OCI-LY1 (cell line): ENCODE data around the gene HERC5.

ENCODE experiments used
- H2AFZ ChIP-seq: fragments of 200-600 bp; sonication (generic), shearing (Covaris generic); 2 replicates; pipeline ENCODE4 v1.6.0; 2014; ENCODE audit warnings: antibody characterized with exemption, mild to moderate bottlenecking, low read length
- H3F3A ChIP-seq: fragments of 200-600 bp; sonication (generic), shearing (Covaris generic); 2 replicates; pipeline ENCODE4 v1.6.0; 2014; ENCODE audit warnings: mild to moderate bottlenecking, antibody characterized with exemption, low read length, moderate library complexity; ENCODE audit not compliant: insufficient read depth
- H3K27ac ChIP-seq: fragments of 200-600 bp; sonication (generic); 2 replicates; pipeline ENCODE4 v1.5.1; 2014; ENCODE audit warnings: low read length, mixed run types, mild to moderate bottlenecking, low read depth; ENCODE audit not compliant: poor library complexity, severe bottlenecking
- H3K27me3 ChIP-seq: fragments of 200-600 bp; sonication (generic); 2 replicates; pipeline ENCODE4 v1.6.0; 2014; ENCODE audit warnings: antibody characterized with exemption, mild to moderate bottlenecking, low read length, moderate library complexity; ENCODE audit not compliant: insufficient read depth
- H3K36me3 ChIP-seq: fragments of 200-600 bp; sonication (generic); 2 replicates; pipeline ENCODE4 v1.6.1; 2014; ENCODE audit warnings: mild to moderate bottlenecking, antibody characterized with exemption, low read length, moderate library complexity, mixed read lengths; ENCODE audit not compliant: insufficient read depth
- H3K4me1 ChIP-seq: fragments of 200-600 bp; sonication (generic); 2 replicates; pipeline ENCODE4 v1.5.1; 2014; ENCODE audit warnings: mild to moderate bottlenecking, low read length, moderate library complexity; ENCODE audit not compliant: insufficient read depth, severe bottlenecking
- H3K4me2 ChIP-seq: fragments of 200-600 bp; sonication (generic), shearing (Covaris generic); 2 replicates; pipeline ENCODE4 v1.6.1; 2014; ENCODE audit warnings: low read length
- H3K4me3 ChIP-seq: fragments of 200-600 bp; sonication (generic); 2 replicates; pipeline ENCODE4 v1.5.1; 2014; ENCODE audit warnings: low read length, low read depth, mild to moderate bottlenecking, mixed read lengths; ENCODE audit not compliant: poor library complexity, severe bottlenecking
- H3K79me2 ChIP-seq: fragments of 200-600 bp; shearing (Covaris generic); 2 replicates; pipeline ENCODE4 v1.6.1; 2016; ENCODE audit warnings: mixed run types, low read length, mixed read lengths; ENCODE audit not compliant: insufficient read depth
- H3K9ac ChIP-seq: fragments of 200-600 bp; sonication (generic), shearing (Covaris generic); 2 replicates; pipeline ENCODE4 v1.6.1; 2014; ENCODE audit warnings: mild to moderate bottlenecking, low read length, mixed read lengths
- H3K9me2 ChIP-seq: fragments of 200-600 bp; sonication (generic), shearing (Covaris generic); 2 replicates; pipeline ENCODE4 v1.6.1; 2014; ENCODE audit warnings: low read depth, mild to moderate bottlenecking, low read length, mixed read lengths
- H3K9me3 ChIP-seq: fragments of 200-600 bp; shearing (Covaris generic); 2 replicates; pipeline ENCODE4 v1.6.1; 2014; ENCODE audit warnings: low read length, mixed read lengths
- H4K20me1 ChIP-seq: fragments of 200-600 bp; sonication (generic), shearing (Covaris generic); 2 replicates; pipeline ENCODE4 v1.6.0; 2016; ENCODE audit warnings: mild to moderate bottlenecking, low read length; ENCODE audit not compliant: insufficient read depth
- CTCF ChIP-seq: fragments of 200-600 bp; sonication (generic), shearing (Covaris generic); IDR thresholded peaks from 2 replicates; pipeline ENCODE4 v1.5.1; 2017; ENCODE audit warnings: mild to moderate bottlenecking, antibody characterized with exemption, low read length, moderate library complexity, mixed read lengths
- EZH2 ChIP-seq: fragments of 200-600 bp; sonication (generic), shearing (Covaris generic); IDR thresholded peaks from 2 replicates; pipeline ENCODE4 v1.8.0; 2017; ENCODE audit warnings: borderline replicate concordance, mixed run types, mild to moderate bottlenecking, antibody characterized with exemption, low read length, moderate library complexity, mixed read lengths

The HERC5 gene

GRCh38 chr4:88465653-88466192, 8.8 kb downstream of the HERC5 start:
- Histone ChIP-seq H3K4me2 (no peak overlapping the region), H3K9ac (no peak overlapping the region), H2AFZ (no peak overlapping the region), H3K9me3 (no peaks in the 10 kb centered on the region), H3K27me3 (no peaks in the 10 kb centered on the region), H3F3A (no peaks in the 10 kb centered on the region), H3K36me3 (no peaks in the 10 kb centered on the region), H4K20me1 (no peaks in the 10 kb centered on the region), H3K4me3 (no peak overlapping the region), H3K27ac (no peak overlapping the region), H3K4me1 (no peaks in the 10 kb centered on the region), H3K9me2 (no peaks in the 10 kb centered on the region), H3K79me2 (no peaks in the 10 kb centered on the region)
- TF ChIP-seq CTCF (no peak), EZH2 (no peak)

GRCh38 chr4:88467392-88467791, 10.5 kb downstream of the HERC5 start:
- Histone ChIP-seq H4K20me1 (no peaks in the 10 kb centered on the region), H3K9me2 (no peaks in the 10 kb centered on the region), H3K4me1 (no peaks in the 10 kb centered on the region), H3K9me3 (no peaks in the 10 kb centered on the region), H2AFZ (no peak overlapping the region), H3K27ac (no peak overlapping the region), H3K27me3 (no peaks in the 10 kb centered on the region), H3K4me3 (no peak overlapping the region), H3K36me3 (no peaks in the 10 kb centered on the region), H3K9ac (no peak overlapping the region), H3F3A (no peaks in the 10 kb centered on the region), H3K4me2 (no peak overlapping the region), H3K79me2 (no peaks in the 10 kb centered on the region)
- no peak for TF ChIP-seq EZH2
- TF ChIP-seq CTCF = no peak

DNA sequence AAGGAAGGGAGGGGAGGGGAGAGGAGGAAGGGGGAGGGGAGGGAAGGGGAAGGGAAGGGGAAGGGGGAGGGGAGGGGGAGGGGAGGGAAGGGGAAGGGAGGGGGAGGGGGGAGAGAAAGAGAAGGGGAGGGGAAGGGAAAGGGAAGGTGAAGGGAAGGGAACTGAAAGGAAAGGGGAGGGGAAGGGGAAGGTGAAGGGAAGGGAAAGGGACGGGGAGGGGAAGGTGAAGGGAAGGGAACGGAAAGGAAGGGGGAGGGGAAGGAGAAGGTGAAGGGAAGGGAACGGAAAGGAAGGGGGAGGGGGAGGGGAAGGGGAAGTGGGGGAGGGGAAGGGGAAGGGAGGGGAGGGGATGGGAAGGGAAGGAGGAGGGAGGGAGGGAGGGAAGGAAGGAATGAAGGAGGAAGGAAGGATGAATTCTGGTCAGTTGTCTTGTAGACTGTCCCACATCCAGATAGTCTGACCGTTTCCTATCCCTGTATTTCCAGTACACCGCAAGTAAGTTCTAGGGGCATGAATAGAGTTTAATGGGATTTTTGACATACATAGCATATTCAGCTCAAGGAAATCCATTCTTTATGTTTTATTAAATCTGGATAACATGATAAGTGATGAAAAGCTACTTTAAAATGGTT, 20.4 kb downstream of the HERC5 start:
- Histone ChIP-seq H3K27ac (no peak overlapping the region), H3F3A (no peaks in the 10 kb centered on the region), H3K4me2 (no peak overlapping the region), H4K20me1 (no peaks in the 10 kb centered on the region), H3K79me2 (no peaks in the 10 kb centered on the region), H3K4me1 (no peaks in the 10 kb centered on the region), H3K9me2 (no peaks in the 10 kb centered on the region), H3K4me3 (no peak overlapping the region), H3K36me3 (no peaks in the 10 kb centered on the region), H3K9me3 (no peaks in the 10 kb centered on the region), H3K9ac (no peak overlapping the region), H3K27me3 (no peaks in the 10 kb centered on the region), H2AFZ (no peak overlapping the region)
- TF ChIP-seq EZH2 = no peak
- no peak for TF ChIP-seq CTCF
